B cell (primary cell): ENCODE measurements around the gene COQ2. TPM values are rescaled to one million over a fixed set of nuclear protein-coding genes. Genes with fewer than 3 reads are reported as not detected.

ENCODE experiments used
- ATAC-seq: fragments of 200-7000 bp; cut with Tn5 transposase; one replicate; pipeline ENCODE4 v1.10.0; 2021; ENCODE audit warnings: low read depth, mild to moderate bottlenecking, moderate number of reproducible peaks, moderate library complexity
- CTCF ChIA-PET: fragments of 350-600 bp; sonication (Branson Sonifier 250); formaldehyde crosslinking; loops from one replicate; lab custom pipeline; 2021; ENCODE audit warnings: antibody characterized with exemption, inconsistent platforms; lab: Charles Lee
- POLR2A ChIA-PET: fragments of 350-600 bp; sonication (Branson Sonifier 250); formaldehyde crosslinking; loops from one replicate; lab custom pipeline; 2021; ENCODE audit warnings: antibody characterized with exemption; lab: Charles Lee
- DNase-seq: peaks from one replicate; pipeline ENCODE4 v3.0.0; 2013
- H2AFZ ChIP-seq: 2 replicates; pipeline ENCODE4 v1.6.1; 2012; ENCODE audit warnings: mild to moderate bottlenecking, low read depth, low read length; ENCODE audit not compliant: insufficient read depth, poor library complexity, severe bottlenecking
- H3K27ac ChIP-seq, 2 donors: 1 replicate in 1 of 2; 2 replicates in 1 of 2; pipeline ENCODE4 v1.5.1; 2012 to 2013; ENCODE audit warnings: low read length in 2 of 2, mild to moderate bottlenecking in 2 of 2, moderate library complexity in 1 of 2
- H3K27me3 ChIP-seq, 4 experiments: fragments of 200-600 bp in 1 of 4; sonication (generic) in 1 of 4; replicated peaks in 1 of 4; 1 replicate in 2 of 4; 2 replicates in 2 of 4; pipeline versions ENCODE4 v1.6.1 to v1.7.0; 2013 to 2016; ENCODE audit warnings: low read length in 3 of 4, mild to moderate bottlenecking in 2 of 4, mixed read lengths in 1 of 4, moderate library complexity in 1 of 4; ENCODE audit not compliant: insufficient read depth in 4 of 4, control insufficient read depth in 3 of 4; ENCODE audit errors: control extremely low read depth in 1 of 4
- H3K36me3 ChIP-seq, 2 experiments: replicated peaks in 1 of 2; 1 replicate in 1 of 2; 2 replicates in 1 of 2; pipeline versions ENCODE4 v1.6.1 to v1.7.1; 2013; ENCODE audit warnings: low read length in 1 of 2; ENCODE audit not compliant: insufficient read depth in 2 of 2, control insufficient read depth in 1 of 2; ENCODE audit errors: control extremely low read depth in 1 of 2, extremely low read depth in 1 of 2
- H3K4me1 ChIP-seq, 2 donors: fragments of 200-600 bp in 1 of 2; sonication (generic) in 1 of 2; 1 replicate in 1 of 2; 2 replicates in 1 of 2; pipeline versions ENCODE4 v1.5.1 to v1.6.1; 2013 to 2017; ENCODE audit warnings: low read length in 2 of 2; ENCODE audit not compliant: control insufficient read depth in 2 of 2, insufficient read depth in 2 of 2
- H3K4me2 ChIP-seq: replicated peaks from 2 replicates; pipeline ENCODE3; 2012; ENCODE audit warnings: mild to moderate bottlenecking, low read depth, low read length; ENCODE audit not compliant: poor library complexity, severe bottlenecking
- H3K4me3 ChIP-seq, 5 experiments: fragments of 200-600 bp in 1 of 5; sonication (generic) in 1 of 5; 1 replicate in 3 of 5; 2 replicates in 2 of 5; pipeline versions ENCODE4 v1.5.1 to v1.7.0; 2011 to 2016; ENCODE audit warnings: low read length in 4 of 5, mild to moderate bottlenecking in 4 of 5, low read depth in 2 of 5, control low read depth in 1 of 5, moderate library complexity in 1 of 5; ENCODE audit not compliant: insufficient read depth in 1 of 5; ENCODE audit errors: control extremely low read depth in 1 of 5, extremely low read depth in 1 of 5
- H3K79me2 ChIP-seq: fragments of 200-600 bp; sonication (generic); one replicate; pipeline ENCODE4 v1.6.0; 2016; ENCODE audit warnings: low read length; ENCODE audit not compliant: control insufficient read depth, insufficient read depth
- H3K9ac ChIP-seq: fragments of 200-600 bp; sonication (generic); 2 replicates; pipeline ENCODE4 v1.6.1; 2017; ENCODE audit warnings: mild to moderate bottlenecking, low read length, moderate library complexity
- H3K9me3 ChIP-seq, 3 donors: one replicate each; pipeline versions ENCODE4 v1.6.1 to v1.7.1; 2013; ENCODE audit warnings: low read length in 2 of 3; ENCODE audit not compliant: control insufficient read depth in 2 of 3, insufficient read depth in 1 of 3; ENCODE audit errors: control extremely low read depth in 1 of 3
- H4K20me1 ChIP-seq: 2 replicates; pipeline ENCODE4 v1.6.0; 2012; ENCODE audit warnings: mild to moderate bottlenecking, low read length; ENCODE audit not compliant: insufficient read depth, control insufficient read depth, poor library complexity, severe bottlenecking
- H3K27ac Mint-ChIP-seq: one replicate; pipeline ENCODE4 v1.8.0; 2021; ENCODE audit warnings: mixed read lengths
- H3K27me3 Mint-ChIP-seq: one replicate; pipeline ENCODE4 v1.8.0; 2021; ENCODE audit warnings: mixed read lengths
- H3K4me1 Mint-ChIP-seq: one replicate; pipeline ENCODE4 v1.8.0; 2021; ENCODE audit warnings: mixed read lengths
- H3K4me3 Mint-ChIP-seq: one replicate; pipeline ENCODE4 v1.8.0; 2021; ENCODE audit warnings: mixed read lengths
- H3K9me3 Mint-ChIP-seq: one replicate; pipeline ENCODE4 v1.8.0; 2022; ENCODE audit warnings: mixed read lengths; ENCODE audit not compliant: insufficient read depth
- CTCF ChIP-seq: fragments of 200-600 bp; IDR thresholded peaks from one replicate; pipeline ENCODE4 v1.8.0; 2022; ENCODE audit warnings: antibody characterized with exemption, mild to moderate bottlenecking
- EZH2 ChIP-seq: IDR thresholded peaks from 2 replicates; pipeline ENCODE4 v1.6.1; 2012; ENCODE audit warnings: borderline replicate concordance, low read depth, mild to moderate bottlenecking, moderate library complexity, low read length; ENCODE audit not compliant: insufficient read depth, poor library complexity, severe bottlenecking
- WGBS: methylation state at CpG from one replicate; pipeline ENCODE4 v1.1.5; 2013; ENCODE audit warnings: missing lambda C conversion rate; ENCODE audit not compliant: insufficient coverage; 5-methylcytosine and 5-hydroxymethylcytosine counted together
- intact Hi-C: fragments of 100-400 bp; cut with micrococcal nuclease; formaldehyde crosslinking; loops from one replicate; pipeline ENCODE4 v1.10.0; 2022
- polyA plus RNA-seq: library from polyadenylated mRNA; depleted of rRNA; stranded (reverse); fragments of >200 nt; gene quantifications from 2 replicates; pipeline ENCODE4 v1.2.3, GENCODE V29; 2012
- total RNA-seq, 2 donors: library from RNA; stranded (reverse); fragments of 120-200 nt in 1 of 2; gene quantifications; 1 replicate in 1 of 2; 2 replicates in 1 of 2; pipeline versions ENCODE4 v1.2.3 to v1.2.4, GENCODE V29; 2013 to 2022

COQ2 gene
- total and polyA plus RNA-seq, 2 donors (not counting 1 experiment from before 2014, with no cell fraction given), result 8.1 to 27.9 TPM

GRCh38 chr4:83228231-83228630 lies 56.4 kb downstream of the COQ2 start:
- H3K27ac Mint-ChIP-seq, result no peak overlapping the region
- Histone ChIP-seq H3K4me1 (peaks cover 22 to 26% of the 10 kb centered on the region in 2 donors), H3K9me3 (no peaks in the 10 kb centered on the region), H4K20me1 (no peaks in the 10 kb centered on the region), H3K9ac (no peak overlapping the region), H3K4me2 (no peak overlapping the region), H3K4me3 (no peak overlapping the region), H3K79me2 (no peaks in the 10 kb centered on the region), H3K36me3 (no peaks in the 10 kb centered on the region), H2AFZ (no peak overlapping the region), H3K27ac (no peak overlapping the region), H3K27me3 (no peaks in the 10 kb centered on the region)
- H3K27me3 Mint-ChIP-seq, result no peaks in the 10 kb centered on the region
- intact Hi-C loops, result no loop called here
- peaks cover 49% of the 10 kb centered on the region for H3K4me1 Mint-ChIP-seq
- TF ChIP-seq EZH2 (no peak), CTCF (no peak)
- H3K4me3 Mint-ChIP-seq, result no peak overlapping the region
- ATAC-seq, result no peak
- POLR2A ChIA-PET, result no interaction called here
- CTCF ChIA-PET, result no interaction called here
- H3K9me3 Mint-ChIP-seq, result no peaks in the 10 kb centered on the region
- DNase-seq, result no peak
- no CpG with 5 or more reads among the region's 1 CpG for WGBS

- TF ChIP-seq CTCF (no peak), EZH2 (no peak)
- no peak overlapping the region for H2AFZ ChIP-seq
- ChIA-PET POLR2A (no interaction called here), CTCF (interaction anchor here (1.4 to 2.0 kb wide), 3 partner anchors 27 to 57 kb away, joined by 4 to 5 read pairs (median 5); no protein-coding TSS in a partner anchor)
- 100% methylated on average over 3 of the region's 6 CpGs for WGBS
- no peaks in the 10 kb centered on the region for H3K79me2 ChIP-seq
- intact Hi-C loops, result no loop called here
- H3K9ac ChIP-seq, result no peak overlapping the region
- Mint-ChIP-seq H3K27ac (peak overlapping the region; percentile 8), H3K4me1 (peaks cover 55% of the 10 kb centered on the region), H3K27me3 (no peaks in the 10 kb centered on the region), H3K4me3 (no peak overlapping the region), H3K9me3 (no peaks in the 10 kb centered on the region)
- H4K20me1 ChIP-seq, result no peaks in the 10 kb centered on the region
- DNase-seq (no peak), ATAC-seq (no peak)
- no peak overlapping the region for H3K4me3 ChIP-seq
- H3K36me3 ChIP-seq, result no peaks in the 10 kb centered on the region
- H3K27me3 ChIP-seq, result no peaks in the 10 kb centered on the region
- H3K4me1 ChIP-seq, result peaks cover 30 to 34% of the 10 kb centered on the region in 2 donors
- H3K4me2 ChIP-seq, result no peak overlapping the region
- peaks cover 0 to 3% (median 0%) of the 10 kb centered on the region in 3 donors for H3K9me3 ChIP-seq
- H3K27ac ChIP-seq, result peak overlapping the region in 1 of 2 donors; percentile 41
These were observed 59.9 kb downstream of the COQ2 start for GRCh38 chr4:83224502-83225197.
